GM21528 (cell line): ENCODE results near the gene AURKB.
"Not testable (repeated sequence)": the region's sequence is repeated elsewhere in the genome, so short reads cannot be mapped to it uniquely, and the experiment has no call there.

Experiments
- ATAC-seq: cut with Tn5 transposase; IDR thresholded peaks from one replicate; pipeline ENCODE4 v1.9.1; 2021; ENCODE audit warnings: mild to moderate bottlenecking, moderate library complexity; ENCODE audit not compliant: unreplicated experiment, low FRiP score

Gene AURKB

DNA sequence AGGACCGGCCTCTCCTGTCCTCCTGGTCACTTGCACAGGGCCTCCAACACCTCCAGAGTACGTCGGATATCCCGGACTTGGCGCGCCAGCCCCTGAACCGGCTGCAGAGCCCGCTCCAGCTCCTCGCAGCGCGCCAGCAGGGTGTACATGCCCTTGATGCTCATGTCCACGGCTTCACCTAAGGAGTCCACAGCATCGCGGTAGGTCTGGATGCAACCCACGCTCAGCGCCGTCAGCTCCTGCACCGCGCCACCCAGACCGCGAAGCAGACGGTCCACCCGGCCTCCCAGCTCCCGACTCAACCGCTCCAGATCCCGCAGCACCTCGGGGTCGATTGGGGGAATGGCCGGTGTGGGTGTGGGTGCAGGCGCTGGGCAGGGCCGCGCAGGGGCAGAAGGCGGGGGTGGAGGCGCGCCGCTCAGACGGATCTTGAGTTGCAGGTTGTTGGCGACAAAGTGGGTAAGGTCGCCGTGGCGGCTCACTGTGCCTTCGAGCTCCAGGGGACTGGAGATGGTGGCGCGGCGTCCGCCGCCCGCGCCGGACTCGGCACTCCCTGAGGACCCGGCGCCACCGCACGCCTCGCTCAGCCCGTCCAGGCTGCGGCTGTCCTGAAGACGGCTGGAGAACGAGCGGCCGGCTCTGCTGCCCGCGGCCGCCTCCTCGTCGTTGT lies 21.2 kb downstream of the AURKB start:
- no peak for ATAC-seq

DNA sequence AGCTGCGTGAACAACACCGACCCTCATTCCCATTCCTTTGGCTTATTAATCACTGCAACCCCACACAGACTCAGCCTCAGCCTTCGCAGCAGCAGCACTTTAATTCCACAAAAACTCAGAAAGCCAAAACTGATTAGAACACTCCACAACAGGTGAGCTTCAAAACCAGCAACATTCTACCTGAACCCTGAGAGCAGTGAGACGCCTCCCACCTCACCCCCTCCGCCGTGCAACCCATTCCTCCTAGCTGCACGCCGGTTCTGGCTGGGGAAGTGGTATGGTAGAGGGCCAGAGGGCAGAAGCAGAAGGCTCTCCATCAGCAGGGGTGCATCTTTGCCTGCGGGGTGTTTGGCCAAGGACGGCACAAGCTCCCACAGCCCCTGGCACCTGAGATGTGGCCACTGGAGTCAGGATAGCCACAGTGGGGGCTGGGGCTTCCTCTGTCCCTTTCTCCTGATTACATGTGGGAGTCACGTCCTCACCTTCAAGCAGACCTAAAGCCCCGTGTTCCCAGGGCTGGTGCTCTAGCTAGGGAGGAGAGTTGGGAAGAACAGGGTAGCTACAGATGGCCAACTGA lies 22.0 kb downstream of the AURKB start:
- no peak for ATAC-seq

DNA sequence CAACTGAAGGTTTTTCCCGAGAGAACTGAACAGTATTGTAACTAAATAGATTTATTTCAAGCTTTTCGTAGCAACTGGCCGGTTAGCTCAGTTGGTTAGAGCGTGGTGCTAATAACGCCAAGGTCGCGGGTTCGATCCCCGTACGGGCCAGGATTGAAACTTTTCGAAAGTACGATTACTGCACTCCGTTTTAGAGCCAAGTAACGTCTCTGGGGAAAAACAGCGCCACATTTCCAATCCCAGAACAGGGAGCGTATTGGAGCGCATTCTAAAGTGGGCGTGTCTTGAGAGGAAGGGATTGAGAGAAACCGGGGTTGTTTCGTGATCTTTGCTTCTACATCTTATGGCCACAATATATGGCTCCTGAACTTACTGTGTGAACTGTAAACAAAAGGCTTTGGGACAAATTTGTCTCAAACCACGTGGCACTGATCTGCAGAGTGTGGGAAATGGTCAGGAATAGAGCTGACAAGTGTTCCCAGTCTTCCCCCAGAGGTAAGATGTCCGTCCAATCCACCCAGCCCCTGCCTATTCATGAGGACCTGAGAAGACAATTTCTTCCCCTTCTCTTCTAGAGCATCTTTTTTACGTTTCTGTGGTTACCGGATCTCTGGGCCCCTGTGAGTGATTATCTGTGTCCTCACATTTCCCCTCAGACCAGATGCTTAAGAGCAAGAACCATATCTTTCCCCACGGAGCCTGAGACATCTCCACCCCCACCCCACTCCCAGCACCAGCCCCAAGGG lies 22.7 kb downstream of the AURKB start:
- peak; percentile 31 for ATAC-seq

- ATAC-seq: peak; percentile 27
These were observed 23.4 kb downstream of the AURKB start for GRCh38 chr17:8186787-8187516.

GRCh38 chr17:8186446-8186786 lies 24.0 kb downstream of the AURKB start:
- ATAC-seq: peak; percentile 3

GRCh38 chr17:8185582-8186445 lies 24.6 kb downstream of the AURKB start:
- no peak for ATAC-seq

- no peak for ATAC-seq
These were observed 33.2 kb downstream of the AURKB start for GRCh38 chr17:8176998-8177731.

GRCh38 chr17:8176197-8176940 lies 34.0 kb downstream of the AURKB start, which contains the start of gene TMEM107:
Gene TMEM107 (minus strand): TSS chr17:8176380. CDS start chr17:8176286, 94 bp downstream.
- peak; percentile 38 for ATAC-seq

DNA sequence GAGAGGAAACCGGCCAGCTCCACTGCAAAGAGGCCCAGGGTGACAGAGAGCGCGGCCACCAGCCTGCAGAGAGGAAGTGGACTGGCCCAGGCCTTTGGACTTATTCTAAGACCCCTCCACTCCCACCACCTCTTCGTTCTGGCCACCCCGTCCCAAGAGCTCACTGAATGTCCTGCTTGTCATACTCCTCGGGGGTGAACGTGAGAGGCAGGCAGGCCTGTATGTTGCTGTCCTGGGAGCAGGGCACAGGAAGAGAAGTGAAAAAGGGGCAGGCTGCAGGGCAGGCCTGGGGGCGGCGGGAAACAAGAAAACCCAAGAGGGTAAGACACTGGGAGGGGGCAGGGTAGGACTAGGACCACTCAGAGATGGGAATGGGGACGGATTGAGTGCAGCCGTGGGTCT lies 34.6 kb downstream of the AURKB start:
- ATAC-seq: peak; percentile 6

GRCh38 chr17:8173871-8174322 lies 36.5 kb downstream of the AURKB start:
- no peak for ATAC-seq

GRCh38 chr17:8173056-8173870 lies 37.1 kb downstream of the AURKB start:
- ATAC-seq: peak; percentile 68

GRCh38 chr17:8170186-8170585 lies 40.2 kb downstream of the AURKB start:
- ATAC-seq: not testable (repeated sequence)

DNA sequence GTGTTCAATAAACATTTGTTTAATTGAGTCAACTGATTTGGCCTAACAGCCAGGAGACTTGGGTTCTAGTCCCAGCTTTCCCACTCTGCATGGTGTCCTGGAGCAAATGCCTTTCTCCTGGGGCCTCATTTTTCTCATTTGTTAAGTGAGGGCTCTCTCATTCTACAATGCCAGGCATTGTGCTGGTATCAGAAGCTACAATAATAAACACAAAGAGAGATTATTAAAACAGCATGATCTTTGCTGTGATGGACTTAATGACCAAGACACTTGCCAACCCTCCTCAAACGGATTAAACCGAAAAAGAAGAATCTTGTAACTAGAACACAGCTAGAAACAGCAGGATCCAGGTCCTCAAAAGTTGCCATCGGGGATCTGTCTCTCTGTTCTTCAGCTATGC lies 42.8 kb downstream of the AURKB start:
- ATAC-seq: no peak

GRCh38 chr17:8166731-8167130 lies 43.6 kb downstream of the AURKB start:
- no peak for ATAC-seq

DNA sequence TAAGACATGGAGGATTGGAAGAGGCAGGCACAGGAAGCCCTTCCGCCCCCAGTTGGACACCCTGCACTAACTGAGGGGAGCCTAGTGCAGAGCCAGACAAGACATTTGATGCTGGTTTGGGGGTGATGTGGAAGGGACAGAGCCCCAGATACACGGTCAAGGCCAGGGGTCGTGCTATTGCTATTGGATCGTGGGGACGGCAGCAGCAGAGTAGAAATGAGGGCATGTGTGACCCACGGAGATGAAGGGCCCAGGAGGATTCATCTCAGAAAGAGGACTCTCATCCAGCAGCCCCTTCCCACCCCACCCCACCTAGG lies 45.6 kb downstream of the AURKB start:
- ATAC-seq: no peak

- ATAC-seq: no peak
These were observed 46.2 kb downstream of the AURKB start for GRCh38 chr17:8163978-8164814.
